ENCODE measurements around the gene FOXN3.

DNA sequence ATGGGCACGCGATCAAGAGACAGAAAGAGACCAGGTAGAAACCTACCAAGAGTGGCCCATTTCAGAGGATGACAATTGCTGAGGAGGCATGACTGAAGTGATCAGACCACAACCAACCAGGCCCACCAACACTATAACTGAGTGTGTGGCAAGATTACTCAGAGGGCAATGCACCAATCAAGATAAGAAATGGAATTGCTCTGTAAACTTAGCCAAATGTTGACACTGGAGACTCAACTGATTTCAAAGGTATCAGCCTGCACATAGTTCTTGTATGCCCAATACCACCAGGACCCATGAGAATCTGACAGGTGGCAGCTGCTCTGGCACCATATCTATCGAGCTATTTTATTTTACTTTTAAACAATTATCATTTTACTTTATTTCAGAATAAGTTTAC is 128.9 kb downstream of the FOXN3 start:
- TF ChIP-seq TCF12 (IDR thresholded peaks at IDR 0.05), result no peak
- no peak for TF ChIP-seq RAD21 (IDR thresholded peaks at IDR 0.05; ENCODE audit: low read length)
- TF ChIP-seq, protein P1, sequence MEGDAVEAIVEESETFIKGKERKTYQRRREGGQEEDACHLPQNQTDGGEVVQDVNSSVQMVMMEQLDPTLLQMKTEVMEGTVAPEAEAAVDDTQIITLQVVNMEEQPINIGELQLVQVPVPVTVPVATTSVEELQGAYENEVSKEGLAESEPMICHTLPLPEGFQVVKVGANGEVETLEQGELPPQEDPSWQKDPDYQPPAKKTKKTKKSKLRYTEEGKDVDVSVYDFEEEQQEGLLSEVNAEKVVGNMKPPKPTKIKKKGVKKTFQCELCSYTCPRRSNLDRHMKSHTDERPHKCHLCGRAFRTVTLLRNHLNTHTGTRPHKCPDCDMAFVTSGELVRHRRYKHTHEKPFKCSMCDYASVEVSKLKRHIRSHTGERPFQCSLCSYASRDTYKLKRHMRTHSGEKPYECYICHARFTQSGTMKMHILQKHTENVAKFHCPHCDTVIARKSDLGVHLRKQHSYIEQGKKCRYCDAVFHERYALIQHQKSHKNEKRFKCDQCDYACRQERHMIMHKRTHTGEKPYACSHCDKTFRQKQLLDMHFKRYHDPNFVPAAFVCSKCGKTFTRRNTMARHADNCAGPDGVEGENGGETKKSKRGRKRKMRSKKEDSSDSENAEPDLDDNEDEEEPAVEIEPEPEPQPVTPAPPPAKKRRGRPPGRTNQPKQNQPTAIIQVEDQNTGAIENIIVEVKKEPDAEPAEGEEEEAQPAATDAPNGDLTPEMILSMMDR (IDR thresholded peaks at IDR 0.05), result no peak
- TF ChIP-seq EZH2phosphoT487 (IDR thresholded peaks at IDR 0.05; ENCODE audit: borderline replicate concordance, low read depth), result no peak
- TF ChIP-seq MEF2A (IDR thresholded peaks at IDR 0.05; ENCODE audit: borderline replicate concordance, low read depth), result no peak
- no peak for TF ChIP-seq TAF1 (IDR thresholded peaks at IDR 0.05; ENCODE audit: borderline replicate concordance, low read depth, low read length)

Data from SK-N-SH (cell line).